HG03025 (cell line): ENCODE data around the gene SERPINA6.
"Not testable (repeated sequence)": the region's sequence is repeated elsewhere in the genome, so short reads cannot be mapped to it uniquely, and the experiment has no call there.

Experiments
- ATAC-seq: cut with Tn5 transposase; IDR thresholded peaks from one replicate; pipeline ENCODE4 v1.9.1; 2021; ENCODE audit warnings: mild to moderate bottlenecking, moderate library complexity; ENCODE audit not compliant: unreplicated experiment, low FRiP score

Gene SERPINA6

GRCh38 chr14:94354638-94355185, 31.6 kb upstream of the SERPINA6 start:
- no peak for ATAC-seq

GRCh38 chr14:94354190-94354589, 31.1 kb upstream of the SERPINA6 start:
- not testable (repeated sequence) for ATAC-seq

- no peak for ATAC-seq
These were observed 26.1 kb upstream of the SERPINA6 start for GRCh38 chr14:94349276-94349675.

- ATAC-seq = no peak
These were observed 25.7 kb upstream of the SERPINA6 start for GRCh38 chr14:94348836-94349235.

GRCh38 chr14:94346841-94347240, 23.7 kb upstream of the SERPINA6 start:
- no peak for ATAC-seq

- not testable (repeated sequence) for ATAC-seq
These were observed 23.1 kb upstream of the SERPINA6 start for GRCh38 chr14:94346065-94346786.

GRCh38 chr14:94345344-94346064, 22.4 kb upstream of the SERPINA6 start:
- no peak for ATAC-seq

GRCh38 chr14:94344389-94344788, 21.3 kb upstream of the SERPINA6 start:
- no peak for ATAC-seq

GRCh38 chr14:94343238-94344005, 20.3 kb upstream of the SERPINA6 start:
- ATAC-seq = no peak

GRCh38 chr14:94342334-94342934, 19.3 kb upstream of the SERPINA6 start:
- no peak for ATAC-seq

- ATAC-seq = no peak
These were observed 18.7 kb upstream of the SERPINA6 start for GRCh38 chr14:94341656-94342333.

GRCh38 chr14:94340533-94340932, 17.4 kb upstream of the SERPINA6 start:
- no peak for ATAC-seq

GRCh38 chr14:94338023-94338422, 14.9 kb upstream of the SERPINA6 start:
- ATAC-seq = no peak

GRCh38 chr14:94337274-94337673, 14.1 kb upstream of the SERPINA6 start:
- no peak for ATAC-seq

- no peak for ATAC-seq
These were observed 11.7 kb upstream of the SERPINA6 start for GRCh38 chr14:94334872-94335271.

- ATAC-seq = no peak
These were observed 9.5 kb upstream of the SERPINA6 start for GRCh38 chr14:94332587-94332986.

- no peak for ATAC-seq
These were observed 9.0 kb upstream of the SERPINA6 start for GRCh38 chr14:94332063-94332583.

- no peak for ATAC-seq
These were observed 8.3 kb upstream of the SERPINA6 start for GRCh38 chr14:94331462-94331861.

- no peak for ATAC-seq
These were observed 7.7 kb upstream of the SERPINA6 start for GRCh38 chr14:94330857-94331256.

- ATAC-seq = no peak
These were observed 7.3 kb upstream of the SERPINA6 start for GRCh38 chr14:94330432-94330831.
